ENCODE measurements around the gene FNDC10. TPM values are rescaled to one million over a fixed set of nuclear protein-coding genes. Genes with fewer than 3 reads are reported as not detected.
A peak's percentile ranks its signal among the peaks of the same experiment; 100 is the strongest.

FNDC10 gene
- total RNA-seq, 1 donor from 2014 or later: 7.4 TPM

DNA sequence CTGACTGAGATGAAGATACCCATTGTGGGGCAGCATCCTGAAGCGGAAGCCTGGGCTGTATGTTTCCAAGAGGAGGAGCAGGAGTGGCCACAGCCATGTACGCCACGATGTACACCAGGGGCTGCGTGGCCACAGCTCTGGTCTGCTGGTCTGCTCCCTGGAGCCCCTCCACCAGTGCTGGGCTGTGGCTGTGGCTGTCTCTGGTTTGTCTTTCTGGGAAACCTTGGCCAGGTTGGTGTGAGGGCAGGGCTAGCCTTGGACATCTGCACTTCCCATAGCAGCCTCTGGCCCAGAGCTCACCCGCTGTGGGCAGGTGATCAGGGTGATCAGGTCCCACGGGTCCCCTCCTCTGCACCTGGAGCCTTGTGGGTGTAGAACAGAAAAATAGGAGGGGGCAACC lies 18.0 kb upstream of the FNDC10 start:
- Histone ChIP-seq H3K4me1 (peaks cover 24% of the 10 kb centered on the region), H3K36me3 (peaks cover 15% of the 10 kb centered on the region), H3K9me3 (no peaks in the 10 kb centered on the region), H3K4me3 (no peak overlapping the region), H3K27me3 (no peaks in the 10 kb centered on the region), H3K27ac (no peak overlapping the region)
- intact Hi-C loops (cut with DNase I): no loop called here
- DNase-seq: no peak
- TF ChIP-seq CTCF (IDR thresholded peaks at IDR 0.05): no peak
- ATAC-seq: no peak

DNA sequence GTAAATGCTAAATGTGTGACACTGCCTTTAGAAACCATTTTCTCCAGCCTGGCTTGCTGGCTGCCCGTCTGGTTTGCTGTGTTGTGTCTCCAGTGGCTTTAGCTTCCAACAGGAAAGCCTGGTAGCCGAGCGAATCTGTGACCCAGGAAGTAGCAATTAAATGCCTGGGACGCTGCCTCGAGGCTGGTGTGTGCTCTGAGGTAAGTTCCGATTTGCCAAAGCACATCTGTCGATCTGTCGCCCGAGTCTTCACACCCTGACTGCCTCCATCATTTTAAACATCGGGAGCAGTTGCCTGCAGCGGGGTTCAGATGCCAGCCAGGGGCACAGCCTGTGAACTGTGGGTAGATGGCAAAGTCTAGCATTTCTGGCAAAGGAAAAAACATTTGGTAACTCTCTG lies 17.6 kb upstream of the FNDC10 start:
- no peak overlapping the region for H3K4me3 ChIP-seq
- peaks cover 24% of the 10 kb centered on the region for H3K4me1 ChIP-seq
- no peaks in the 10 kb centered on the region for H3K9me3 ChIP-seq
- H3K27me3 ChIP-seq: no peaks in the 10 kb centered on the region
- no peak for TF ChIP-seq CTCF (IDR thresholded peaks at IDR 0.05)
- ATAC-seq: no peak
- H3K36me3 ChIP-seq: peaks cover 15% of the 10 kb centered on the region
- intact Hi-C loops (cut with DNase I): no loop called here
- no peak for DNase-seq
- no peak overlapping the region for H3K27ac ChIP-seq

GRCh38 chr1:1616838-1617237 lies 16.9 kb upstream of the FNDC10 start:
- intact Hi-C loops (cut with DNase I): no loop called here
- Histone ChIP-seq H3K27me3 (no peaks in the 10 kb centered on the region), H3K27ac (no peak overlapping the region), H3K4me3 (peak overlapping the region; percentile 77), H3K4me1 (peaks cover 24% of the 10 kb centered on the region), H3K9me3 (no peaks in the 10 kb centered on the region), H3K36me3 (peaks cover 15% of the 10 kb centered on the region)
- DNase-seq (no peak), ATAC-seq (no peak)
- no peak for TF ChIP-seq CTCF (IDR thresholded peaks at IDR 0.05)

GRCh38 chr1:1616045-1616790 lies 16.3 kb upstream of the FNDC10 start:
- peak overlapping the region; percentile 77 for H3K4me3 ChIP-seq
- H3K27ac ChIP-seq: peak overlapping the region; percentile 97
- H3K27me3 ChIP-seq: no peaks in the 10 kb centered on the region
- peaks cover 15% of the 10 kb centered on the region for H3K36me3 ChIP-seq
- intact Hi-C loops (cut with DNase I): no loop called here
- TF ChIP-seq CTCF (IDR thresholded peaks at IDR 0.05): no peak
- H3K4me1 ChIP-seq: peaks cover 24% of the 10 kb centered on the region
- no peaks in the 10 kb centered on the region for H3K9me3 ChIP-seq
- DNase-seq (peak; percentile 83), ATAC-seq (peak; percentile 39)

DNA sequence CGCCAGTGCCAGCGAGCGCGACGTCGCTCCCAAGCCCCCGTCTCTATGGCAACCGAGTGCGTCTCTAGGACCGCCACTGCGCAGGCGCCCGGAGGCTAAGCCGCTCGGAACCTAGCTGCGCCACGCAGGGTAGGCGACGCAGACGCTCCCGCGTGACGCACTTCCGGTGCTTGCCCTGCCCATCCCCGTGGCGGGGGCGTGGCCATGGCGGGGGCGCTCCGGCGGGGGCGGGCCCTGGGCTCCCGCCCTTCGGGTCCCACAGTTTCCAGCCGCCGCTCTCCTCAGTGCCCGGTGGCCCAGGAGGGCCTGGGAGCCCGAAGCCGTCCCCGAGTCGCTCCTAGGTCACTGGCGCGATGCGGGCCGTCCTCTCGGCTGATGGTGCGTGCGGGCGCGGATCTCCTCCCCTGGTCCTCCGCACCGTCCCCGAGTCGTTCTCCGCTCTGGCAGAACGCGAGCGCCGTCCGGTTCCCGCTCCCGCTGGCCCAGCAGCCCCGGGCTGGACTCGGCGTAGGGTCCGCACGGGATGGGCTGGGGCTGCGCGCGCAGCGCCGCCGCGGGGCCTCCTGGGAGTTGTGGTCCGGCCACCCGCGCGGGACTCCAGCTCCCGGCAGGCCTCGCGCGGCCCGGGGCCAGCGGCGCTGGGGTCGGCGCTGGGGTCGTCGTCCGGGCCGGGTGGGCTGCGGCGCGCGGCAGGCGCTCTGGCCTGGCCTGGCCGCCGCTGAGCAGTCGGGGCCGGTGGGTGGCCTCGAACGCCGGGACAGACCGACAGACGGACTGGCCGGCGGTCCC lies 15.5 kb upstream of the FNDC10 start, which contains the start of gene MIB2:
Gene MIB2, plus strand, starts transcription at position 245 of the 789 bp plus-strand sequence. CDS start 7,953 bp downstream, outside the sequence.
- Histone ChIP-seq H3K27ac (peak within 1 kb of the TSS; percentile 97), H3K27me3 (no peaks in the 10 kb centered on the region), H3K4me3 (peak within 1 kb of the TSS; percentile 77), H3K4me1 (peaks cover 29% of the 10 kb centered on the region), H3K36me3 (peaks cover 15% of the 10 kb centered on the region), H3K9me3 (no peaks in the 10 kb centered on the region)
- intact Hi-C loops (cut with DNase I): no loop called here
- DNase-seq (peak; percentile 99), ATAC-seq (peak; percentile 93)
- TF ChIP-seq CTCF (IDR thresholded peaks at IDR 0.05): no peak
